ENCODE measurements around the gene NGEF. TPM values are rescaled to one million over a fixed set of nuclear protein-coding genes. Genes with fewer than 3 reads are reported as not detected.

NGEF gene
- total RNA-seq, 1 experiment from 2014 or later: 2.7 TPM

DNA sequence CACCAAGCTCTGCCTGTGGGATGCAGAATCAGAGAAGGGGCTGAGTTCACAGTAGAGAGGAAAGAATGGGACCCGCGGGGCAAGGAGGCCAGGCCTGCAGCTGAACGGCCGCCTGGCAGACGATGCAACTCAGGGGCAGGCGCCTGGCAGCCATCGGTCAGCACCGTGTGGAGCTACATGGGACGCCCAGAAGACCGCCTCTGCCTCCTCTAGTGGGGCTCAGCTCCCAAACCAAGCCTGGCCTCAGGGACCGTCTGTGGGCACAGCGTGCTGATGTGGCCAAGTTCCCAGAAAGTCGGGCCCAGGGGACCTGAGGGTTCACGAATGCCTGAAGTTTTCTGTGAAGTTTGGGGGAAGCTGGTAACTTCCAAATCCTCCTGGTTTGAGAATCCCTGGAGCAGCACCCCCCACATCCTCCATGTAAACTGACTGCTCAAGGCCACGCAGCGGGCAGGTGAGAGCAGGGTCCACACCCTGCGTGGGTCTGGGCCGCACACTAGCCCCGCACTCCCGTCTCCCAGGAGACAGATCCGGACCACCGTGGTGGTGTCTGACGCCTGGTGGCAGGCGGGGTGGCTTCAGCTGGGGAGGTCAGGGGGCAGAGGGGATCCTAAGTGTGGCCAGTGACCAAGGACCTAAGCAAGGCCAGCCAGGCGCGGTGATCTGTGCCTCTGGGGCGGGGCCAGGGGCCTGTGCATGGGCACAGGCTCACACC is 128.3 kb downstream of the NGEF start:
- no peak overlapping the region for H3K27ac Mint-ChIP-seq (ENCODE audit: low read depth, unreplicated experiment)
- no TSS peak for BruUV-seq (replicated peaks)
- no peaks in the 10 kb centered on the region for H3K4me1 Mint-ChIP-seq (ENCODE audit: insufficient read depth, unreplicated experiment)
- H3K4me3 Mint-ChIP-seq (ENCODE audit: unreplicated experiment): no peak overlapping the region
- POLR2A ChIA-PET: interaction anchor here (0.8 to 0.9 kb wide), 2 partner anchors 24 to 367 kb away, joined by 3 to 4 read pairs; partner anchors contain the start of gene ATG16L1
- TF ChIP-seq, protein P1, sequence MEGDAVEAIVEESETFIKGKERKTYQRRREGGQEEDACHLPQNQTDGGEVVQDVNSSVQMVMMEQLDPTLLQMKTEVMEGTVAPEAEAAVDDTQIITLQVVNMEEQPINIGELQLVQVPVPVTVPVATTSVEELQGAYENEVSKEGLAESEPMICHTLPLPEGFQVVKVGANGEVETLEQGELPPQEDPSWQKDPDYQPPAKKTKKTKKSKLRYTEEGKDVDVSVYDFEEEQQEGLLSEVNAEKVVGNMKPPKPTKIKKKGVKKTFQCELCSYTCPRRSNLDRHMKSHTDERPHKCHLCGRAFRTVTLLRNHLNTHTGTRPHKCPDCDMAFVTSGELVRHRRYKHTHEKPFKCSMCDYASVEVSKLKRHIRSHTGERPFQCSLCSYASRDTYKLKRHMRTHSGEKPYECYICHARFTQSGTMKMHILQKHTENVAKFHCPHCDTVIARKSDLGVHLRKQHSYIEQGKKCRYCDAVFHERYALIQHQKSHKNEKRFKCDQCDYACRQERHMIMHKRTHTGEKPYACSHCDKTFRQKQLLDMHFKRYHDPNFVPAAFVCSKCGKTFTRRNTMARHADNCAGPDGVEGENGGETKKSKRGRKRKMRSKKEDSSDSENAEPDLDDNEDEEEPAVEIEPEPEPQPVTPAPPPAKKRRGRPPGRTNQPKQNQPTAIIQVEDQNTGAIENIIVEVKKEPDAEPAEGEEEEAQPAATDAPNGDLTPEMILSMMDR (IDR thresholded peaks at IDR 0.05; ENCODE audit: unreplicated experiment): no peak
- no peak for DNase-seq (ENCODE audit: unreplicated experiment)
- no peaks in the 10 kb centered on the region for H3K27me3 Mint-ChIP-seq (ENCODE audit: insufficient read depth, unreplicated experiment)
- CTCF ChIA-PET: interaction anchor here (0.7 kb wide), 1 partner anchor 1657 kb away, joined by 3 read pairs; no protein-coding TSS in a partner anchor
- no peaks in the 10 kb centered on the region for H3K9me3 Mint-ChIP-seq (ENCODE audit: unreplicated experiment)
- intact Hi-C loops (cut with micrococcal nuclease): no loop called here
- H3K36me3 Mint-ChIP-seq (ENCODE audit: insufficient read depth, unreplicated experiment): peaks cover 7% of the 10 kb centered on the region

DNA sequence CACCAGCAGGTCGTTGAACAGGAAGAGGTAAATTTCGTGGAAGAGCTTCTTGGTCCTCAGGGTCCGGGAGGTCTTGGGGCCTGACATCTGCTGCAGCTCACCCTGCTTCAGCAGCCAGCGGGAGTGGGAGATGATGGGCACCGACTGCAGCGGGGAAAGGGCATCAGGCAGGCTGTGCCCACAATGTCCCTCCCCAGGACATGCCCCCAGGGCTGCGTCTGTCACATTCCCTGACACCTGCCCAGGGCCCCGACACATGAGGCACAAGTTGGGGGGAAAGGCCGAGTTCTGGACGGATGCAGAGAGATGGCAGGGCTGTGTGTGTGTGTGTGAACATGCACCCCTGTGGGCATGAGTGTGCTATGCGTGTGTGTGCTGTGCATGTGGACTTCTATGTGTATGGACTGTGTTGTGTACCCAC is 129.0 kb downstream of the NGEF start:
- Mint-ChIP-seq H3K4me1 (ENCODE audit: insufficient read depth, unreplicated experiment) (no peaks in the 10 kb centered on the region), H3K9me3 (ENCODE audit: unreplicated experiment) (no peaks in the 10 kb centered on the region), H3K36me3 (ENCODE audit: insufficient read depth, unreplicated experiment) (peaks cover 7% of the 10 kb centered on the region), H3K4me3 (ENCODE audit: unreplicated experiment) (no peak overlapping the region), H3K27ac (ENCODE audit: low read depth, unreplicated experiment) (no peak overlapping the region), H3K27me3 (ENCODE audit: insufficient read depth, unreplicated experiment) (no peaks in the 10 kb centered on the region)
- TF ChIP-seq, protein P1 (IDR thresholded peaks at IDR 0.05; ENCODE audit: unreplicated experiment): no peak
- BruUV-seq (replicated peaks): no TSS peak
- intact Hi-C loops (cut with micrococcal nuclease): no loop called here
- DNase-seq (ENCODE audit: unreplicated experiment): no peak
- ChIA-PET POLR2A (interaction anchor here (0.8 to 0.9 kb wide), 2 partner anchors 24 to 367 kb away, joined by 3 to 4 read pairs; partner anchors contain the start of gene ATG16L1), CTCF (interaction anchor here (0.7 kb wide), 2 partner anchors 1656 to 1849 kb away, joined by 3 read pairs; no protein-coding TSS in a partner anchor)

DNA sequence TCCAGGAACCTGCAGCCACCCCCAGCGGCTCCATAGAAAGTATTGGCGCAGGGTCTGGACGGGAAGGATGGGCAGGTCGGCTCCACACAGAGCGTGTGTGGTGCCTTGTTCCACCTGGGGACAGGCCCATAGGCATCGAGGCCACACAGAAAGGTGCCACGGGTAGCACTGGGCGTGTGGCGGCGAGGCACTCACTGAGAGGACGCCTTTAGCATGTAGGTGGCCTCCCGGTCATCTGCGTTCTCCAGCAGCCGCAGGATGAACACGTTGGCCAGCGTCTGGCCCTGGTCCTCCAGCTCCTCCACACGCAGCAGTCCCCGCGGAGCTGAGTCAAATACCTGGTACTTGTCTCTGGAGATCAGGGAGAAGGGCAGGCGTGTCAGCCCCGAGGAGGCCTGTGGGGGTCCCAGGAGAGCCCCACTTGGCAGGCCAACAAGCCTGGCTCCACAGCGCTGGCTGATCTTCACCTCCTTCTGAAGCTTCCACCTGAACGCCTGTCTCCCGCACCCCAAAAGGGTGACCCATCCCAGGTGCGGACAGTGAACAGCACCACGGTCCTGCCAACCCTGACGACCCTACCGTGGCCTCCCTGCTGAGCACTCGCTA is 129.8 kb downstream of the NGEF start:
- TF ChIP-seq, protein P1 (IDR thresholded peaks at IDR 0.05; ENCODE audit: unreplicated experiment): no peak
- H3K27ac Mint-ChIP-seq (ENCODE audit: low read depth, unreplicated experiment): no peak overlapping the region
- H3K4me1 Mint-ChIP-seq (ENCODE audit: insufficient read depth, unreplicated experiment): no peaks in the 10 kb centered on the region
- DNase-seq (ENCODE audit: unreplicated experiment): no peak
- ChIA-PET POLR2A (interaction anchor here (0.6 kb wide), 1 partner anchor 16 kb away, joined by 4 read pairs; no protein-coding TSS in a partner anchor), CTCF (no interaction called here)
- no peaks in the 10 kb centered on the region for H3K9me3 Mint-ChIP-seq (ENCODE audit: unreplicated experiment)
- intact Hi-C loops (cut with micrococcal nuclease): no loop called here
- H3K27me3 Mint-ChIP-seq (ENCODE audit: insufficient read depth, unreplicated experiment): no peaks in the 10 kb centered on the region
- BruUV-seq (replicated peaks): no TSS peak
- H3K36me3 Mint-ChIP-seq (ENCODE audit: insufficient read depth, unreplicated experiment): peaks cover 7% of the 10 kb centered on the region
- no peak overlapping the region for H3K4me3 Mint-ChIP-seq (ENCODE audit: unreplicated experiment)

DNA sequence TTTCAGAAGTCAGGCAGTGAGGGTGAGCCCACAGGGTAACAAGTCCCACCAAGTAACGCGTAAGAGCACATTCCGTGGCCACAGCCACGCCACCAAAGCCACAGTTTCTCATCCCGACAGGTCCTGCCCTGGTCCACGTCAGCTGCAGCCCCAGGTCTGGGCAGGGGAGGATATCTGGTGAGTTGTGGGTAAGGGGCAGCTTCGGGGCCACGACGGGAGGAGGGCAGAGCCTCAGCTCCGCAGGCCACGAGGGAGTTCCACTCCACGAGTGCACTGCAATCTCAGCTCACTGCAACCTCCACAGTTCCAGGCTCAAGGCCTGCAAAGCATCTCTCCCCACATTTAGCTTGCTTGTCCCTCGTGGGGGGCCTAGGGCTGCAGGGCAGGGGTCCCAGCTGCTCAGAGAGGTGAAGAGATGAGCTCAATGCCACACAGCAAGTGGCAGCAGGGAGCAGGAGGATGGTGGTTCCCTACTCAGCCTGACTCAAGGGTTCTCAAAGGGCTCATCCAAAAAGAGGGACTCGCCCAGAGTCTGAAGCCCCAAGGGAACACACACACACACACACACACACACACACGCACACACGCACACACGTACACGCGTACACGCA is 130.4 kb downstream of the NGEF start:
- intact Hi-C loops (cut with micrococcal nuclease): no loop called here
- H3K36me3 Mint-ChIP-seq (ENCODE audit: insufficient read depth, unreplicated experiment): peaks cover 7% of the 10 kb centered on the region

More for the DNA sequence above, 130.4 kb downstream of the NGEF start:
- ChIA-PET CTCF (interaction anchor here (0.7 kb wide), 2 partner anchors 26 to 30 kb away, joined by 3 read pairs; no protein-coding TSS in a partner anchor), POLR2A (no interaction called here)
- no TSS peak for BruUV-seq (replicated peaks)
- Mint-ChIP-seq H3K4me1 (ENCODE audit: insufficient read depth, unreplicated experiment) (no peaks in the 10 kb centered on the region), H3K27me3 (ENCODE audit: insufficient read depth, unreplicated experiment) (no peaks in the 10 kb centered on the region), H3K4me3 (ENCODE audit: unreplicated experiment) (no peak overlapping the region), H3K27ac (ENCODE audit: low read depth, unreplicated experiment) (no peak overlapping the region), H3K9me3 (ENCODE audit: unreplicated experiment) (no peaks in the 10 kb centered on the region)
- no peak for DNase-seq (ENCODE audit: unreplicated experiment)
- TF ChIP-seq, protein P1 (IDR thresholded peaks at IDR 0.05; ENCODE audit: unreplicated experiment): no peak

Measured in MCF 10A (cell line).